ENCODE measurements around the gene ST8SIA5.
"Not testable (repeated sequence)": the region's sequence is repeated elsewhere in the genome, so short reads cannot be mapped to it uniquely, and the experiment has no call there.

Gene ST8SIA5, protein sequence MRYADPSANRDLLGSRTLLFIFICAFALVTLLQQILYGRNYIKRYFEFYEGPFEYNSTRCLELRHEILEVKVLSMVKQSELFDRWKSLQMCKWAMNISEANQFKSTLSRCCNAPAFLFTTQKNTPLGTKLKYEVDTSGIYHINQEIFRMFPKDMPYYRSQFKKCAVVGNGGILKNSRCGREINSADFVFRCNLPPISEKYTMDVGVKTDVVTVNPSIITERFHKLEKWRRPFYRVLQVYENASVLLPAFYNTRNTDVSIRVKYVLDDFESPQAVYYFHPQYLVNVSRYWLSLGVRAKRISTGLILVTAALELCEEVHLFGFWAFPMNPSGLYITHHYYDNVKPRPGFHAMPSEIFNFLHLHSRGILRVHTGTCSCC

GRCh38 chr18:46756559-46757201, at the start of gene ST8SIA5:
Gene ST8SIA5 (minus strand): TSS chr18:46757053. CDS start chr18:46756508, 545 bp downstream.
- Histone ChIP-seq H3K27me3 (ENCODE audit: control insufficient read depth, insufficient read depth, low read length) (peaks cover 59% of the 10 kb centered on the region), H3K4me3 (ENCODE audit: low read length) (no peak within 1 kb of the TSS)

GRCh38 chr18:46795945-46796344, 39.1 kb upstream of the ST8SIA5 start:
- not testable (repeated sequence) for H3K36me3 ChIP-seq (ENCODE audit: control insufficient read depth, insufficient read depth, low read length); H3K9ac ChIP-seq (ENCODE audit: low read length); H3K9me3 ChIP-seq (ENCODE audit: control insufficient read depth, low read length); H3K4me1 ChIP-seq (ENCODE audit: control insufficient read depth, insufficient read depth, low read length); H3K4me3 ChIP-seq (ENCODE audit: low read length); H3K27me3 ChIP-seq (ENCODE audit: control insufficient read depth, insufficient read depth, low read length)

More at GRCh38 chr18:46756559-46757201, at the start of gene ST8SIA5:
- Histone ChIP-seq H3K9ac (ENCODE audit: low read length) (no peak within 1 kb of the TSS), H3K4me1 (ENCODE audit: control insufficient read depth, insufficient read depth, low read length) (no peaks in the 10 kb centered on the region), H3K36me3 (ENCODE audit: control insufficient read depth, insufficient read depth, low read length) (no peaks in the 10 kb centered on the region), H3K9me3 (ENCODE audit: control insufficient read depth, low read length) (no peaks in the 10 kb centered on the region)

- H3K4me3 ChIP-seq (ENCODE audit: low read length): no peak overlapping the region
Observed at GRCh38 chr18:46794607-46795006, 37.8 kb upstream of the ST8SIA5 start.

DNA sequence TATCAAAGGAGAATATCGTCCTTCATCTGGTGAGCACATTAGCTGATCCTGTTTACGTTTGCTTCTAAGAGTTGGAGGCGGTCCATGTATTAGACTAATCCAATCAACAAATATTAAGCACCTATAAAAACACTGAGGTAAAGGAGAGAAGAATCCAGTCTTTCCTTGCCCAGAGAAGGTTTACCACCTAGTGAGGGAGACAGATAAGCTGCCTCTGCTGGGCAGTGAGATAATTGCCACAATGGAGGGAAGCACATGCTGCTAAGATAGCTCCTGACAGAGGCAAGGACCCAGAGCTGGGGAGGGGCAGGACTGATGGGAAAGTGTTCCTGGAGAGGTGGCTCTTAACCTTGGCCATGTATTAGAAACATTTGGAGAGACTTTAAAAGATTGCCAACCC, 36.7 kb upstream of the ST8SIA5 start:
- no peak overlapping the region for H3K4me3 ChIP-seq (ENCODE audit: low read length)
- no peaks in the 10 kb centered on the region for H3K36me3 ChIP-seq (ENCODE audit: control insufficient read depth, insufficient read depth, low read length)
- no peak overlapping the region for H3K9ac ChIP-seq (ENCODE audit: low read length)
- H3K9me3 ChIP-seq (ENCODE audit: control insufficient read depth, low read length): no peaks in the 10 kb centered on the region
- H3K4me1 ChIP-seq (ENCODE audit: control insufficient read depth, insufficient read depth, low read length): no peaks in the 10 kb centered on the region
- H3K27me3 ChIP-seq (ENCODE audit: control insufficient read depth, insufficient read depth, low read length): no peaks in the 10 kb centered on the region

More at GRCh38 chr18:46794607-46795006, 37.8 kb upstream of the ST8SIA5 start:
- Histone ChIP-seq H3K36me3 (ENCODE audit: control insufficient read depth, insufficient read depth, low read length) (no peaks in the 10 kb centered on the region), H3K27me3 (ENCODE audit: control insufficient read depth, insufficient read depth, low read length) (no peaks in the 10 kb centered on the region), H3K4me1 (ENCODE audit: control insufficient read depth, insufficient read depth, low read length) (no peaks in the 10 kb centered on the region), H3K9ac (ENCODE audit: low read length) (no peak overlapping the region), H3K9me3 (ENCODE audit: control insufficient read depth, low read length) (no peaks in the 10 kb centered on the region)

- Histone ChIP-seq H3K9me3 (ENCODE audit: control insufficient read depth, low read length) (no peaks in the 10 kb centered on the region), H3K4me3 (ENCODE audit: low read length) (no peak overlapping the region), H3K9ac (ENCODE audit: low read length) (no peak overlapping the region), H3K4me1 (ENCODE audit: control insufficient read depth, insufficient read depth, low read length) (no peaks in the 10 kb centered on the region), H3K27me3 (ENCODE audit: control insufficient read depth, insufficient read depth, low read length) (no peaks in the 10 kb centered on the region), H3K36me3 (ENCODE audit: control insufficient read depth, insufficient read depth, low read length) (no peaks in the 10 kb centered on the region)
Observed at GRCh38 chr18:46789088-46789487, 32.2 kb upstream of the ST8SIA5 start.

DNA sequence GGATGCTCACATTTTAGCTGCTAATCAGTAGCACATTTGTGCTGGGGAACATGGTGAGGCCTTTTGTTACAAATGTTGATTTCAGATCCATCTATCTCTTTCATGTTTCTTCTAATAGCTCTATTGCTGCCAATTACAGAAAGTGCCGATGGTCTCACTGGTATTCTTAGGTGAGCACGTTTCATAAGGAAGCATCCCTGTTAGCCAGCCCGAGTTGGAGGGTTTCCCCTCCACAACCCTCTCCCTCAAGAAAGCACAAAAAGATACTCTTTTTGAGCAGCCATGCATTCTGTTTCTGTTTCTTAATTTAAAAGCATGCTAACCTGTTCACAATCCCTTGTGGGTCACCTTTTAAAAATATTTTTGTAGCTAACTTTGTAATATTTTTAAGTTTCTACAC, 30.8 kb upstream of the ST8SIA5 start:
- H3K9ac ChIP-seq (ENCODE audit: low read length): no peak overlapping the region
- no peaks in the 10 kb centered on the region for H3K9me3 ChIP-seq (ENCODE audit: control insufficient read depth, low read length)
- no peaks in the 10 kb centered on the region for H3K27me3 ChIP-seq (ENCODE audit: control insufficient read depth, insufficient read depth, low read length)
- H3K4me1 ChIP-seq (ENCODE audit: control insufficient read depth, insufficient read depth, low read length): no peaks in the 10 kb centered on the region
- no peak overlapping the region for H3K4me3 ChIP-seq (ENCODE audit: low read length)
- H3K36me3 ChIP-seq (ENCODE audit: control insufficient read depth, insufficient read depth, low read length): no peaks in the 10 kb centered on the region

DNA sequence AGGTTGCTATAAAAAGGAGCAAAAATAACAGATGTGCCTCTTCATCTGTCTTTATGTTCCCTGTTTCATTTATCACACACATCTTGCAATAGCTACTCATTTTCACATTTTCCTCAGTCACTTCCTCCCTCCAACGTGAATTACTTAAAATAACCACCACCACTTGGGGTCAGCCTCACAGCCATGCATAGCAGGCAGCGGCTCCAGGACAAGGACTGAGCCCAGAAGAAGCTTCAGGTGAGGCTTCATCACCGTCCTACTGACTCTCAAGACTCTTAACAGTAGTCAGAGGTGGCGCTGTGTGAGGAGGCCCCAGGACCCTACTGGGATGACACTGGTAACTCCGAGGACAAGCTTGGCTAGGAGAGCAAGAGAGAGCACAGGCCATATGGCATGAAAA, 15.5 kb upstream of the ST8SIA5 start:
- Histone ChIP-seq H3K4me1 (ENCODE audit: control insufficient read depth, insufficient read depth, low read length) (no peaks in the 10 kb centered on the region), H3K9ac (ENCODE audit: low read length) (no peak overlapping the region), H3K4me3 (ENCODE audit: low read length) (no peak overlapping the region), H3K36me3 (ENCODE audit: control insufficient read depth, insufficient read depth, low read length) (no peaks in the 10 kb centered on the region), H3K27me3 (ENCODE audit: control insufficient read depth, insufficient read depth, low read length) (no peaks in the 10 kb centered on the region), H3K9me3 (ENCODE audit: control insufficient read depth, low read length) (no peaks in the 10 kb centered on the region)

- Histone ChIP-seq H3K9me3 (ENCODE audit: control insufficient read depth, low read length) (no peaks in the 10 kb centered on the region), H3K36me3 (ENCODE audit: control insufficient read depth, insufficient read depth, low read length) (no peaks in the 10 kb centered on the region), H3K27me3 (ENCODE audit: control insufficient read depth, insufficient read depth, low read length) (no peaks in the 10 kb centered on the region), H3K4me3 (ENCODE audit: low read length) (no peak overlapping the region), H3K9ac (ENCODE audit: low read length) (no peak overlapping the region), H3K4me1 (ENCODE audit: control insufficient read depth, insufficient read depth, low read length) (no peaks in the 10 kb centered on the region)
Observed at GRCh38 chr18:46771141-46771540, 14.3 kb upstream of the ST8SIA5 start.

GRCh38 chr18:46770708-46771107, 13.9 kb upstream of the ST8SIA5 start:
- no peaks in the 10 kb centered on the region for H3K4me1 ChIP-seq (ENCODE audit: control insufficient read depth, insufficient read depth, low read length)
- H3K4me3 ChIP-seq (ENCODE audit: low read length): no peak overlapping the region
- no peaks in the 10 kb centered on the region for H3K27me3 ChIP-seq (ENCODE audit: control insufficient read depth, insufficient read depth, low read length)
- no peak overlapping the region for H3K9ac ChIP-seq (ENCODE audit: low read length)
- H3K9me3 ChIP-seq (ENCODE audit: control insufficient read depth, low read length): no peaks in the 10 kb centered on the region
- H3K36me3 ChIP-seq (ENCODE audit: control insufficient read depth, insufficient read depth, low read length): no peaks in the 10 kb centered on the region

GRCh38 chr18:46768166-46768921, 11.5 kb upstream of the ST8SIA5 start:
- H3K4me1 ChIP-seq (ENCODE audit: control insufficient read depth, insufficient read depth, low read length): no peaks in the 10 kb centered on the region

GRCh38 chr18:46767217-46767616, 10.4 kb upstream of the ST8SIA5 start:
- Histone ChIP-seq H3K9me3 (ENCODE audit: control insufficient read depth, low read length) (no peaks in the 10 kb centered on the region), H3K27me3 (ENCODE audit: control insufficient read depth, insufficient read depth, low read length) (no peaks in the 10 kb centered on the region), H3K9ac (ENCODE audit: low read length) (no peak overlapping the region), H3K4me3 (ENCODE audit: low read length) (no peak overlapping the region), H3K4me1 (ENCODE audit: control insufficient read depth, insufficient read depth, low read length) (no peaks in the 10 kb centered on the region), H3K36me3 (ENCODE audit: control insufficient read depth, insufficient read depth, low read length) (no peaks in the 10 kb centered on the region)

More at GRCh38 chr18:46768166-46768921, 11.5 kb upstream of the ST8SIA5 start:
- Histone ChIP-seq H3K27me3 (ENCODE audit: control insufficient read depth, insufficient read depth, low read length) (no peaks in the 10 kb centered on the region), H3K36me3 (ENCODE audit: control insufficient read depth, insufficient read depth, low read length) (no peaks in the 10 kb centered on the region), H3K4me3 (ENCODE audit: low read length) (no peak overlapping the region), H3K9me3 (ENCODE audit: control insufficient read depth, low read length) (no peaks in the 10 kb centered on the region), H3K9ac (ENCODE audit: low read length) (no peak overlapping the region)

DNA sequence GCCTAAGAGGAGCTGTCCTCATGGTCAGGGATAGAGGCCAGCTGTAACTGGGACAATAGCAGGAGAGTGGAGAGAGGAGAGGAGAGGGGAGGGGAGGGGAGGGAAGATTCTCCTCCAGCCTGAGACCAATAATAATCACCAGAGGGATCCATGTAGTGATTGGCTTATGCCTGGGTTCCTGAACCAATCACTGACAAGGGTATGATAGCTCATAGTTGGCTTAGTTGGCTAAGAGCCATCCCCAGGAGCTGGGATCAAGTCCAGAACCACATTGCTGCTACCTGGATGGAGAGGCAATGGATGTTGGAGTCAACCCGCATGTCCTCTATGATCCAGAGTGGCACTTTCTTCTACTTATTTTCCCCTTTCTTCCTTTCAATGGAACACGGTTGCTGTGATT, 7.7 kb upstream of the ST8SIA5 start:
- Histone ChIP-seq H3K36me3 (ENCODE audit: control insufficient read depth, insufficient read depth, low read length) (no peaks in the 10 kb centered on the region), H3K27me3 (ENCODE audit: control insufficient read depth, insufficient read depth, low read length) (peaks cover 9% of the 10 kb centered on the region), H3K9me3 (ENCODE audit: control insufficient read depth, low read length) (no peaks in the 10 kb centered on the region), H3K9ac (ENCODE audit: low read length) (no peak overlapping the region), H3K4me3 (ENCODE audit: low read length) (no peak overlapping the region), H3K4me1 (ENCODE audit: control insufficient read depth, insufficient read depth, low read length) (no peaks in the 10 kb centered on the region)

Data from mucosa of stomach (tissue), 1 donor.